ENCODE results near the gene ZDHHC11.
"Not testable (repeated sequence)": the region's sequence is repeated elsewhere in the genome, so short reads cannot be mapped to it uniquely, and the experiment has no call there.

DNA sequence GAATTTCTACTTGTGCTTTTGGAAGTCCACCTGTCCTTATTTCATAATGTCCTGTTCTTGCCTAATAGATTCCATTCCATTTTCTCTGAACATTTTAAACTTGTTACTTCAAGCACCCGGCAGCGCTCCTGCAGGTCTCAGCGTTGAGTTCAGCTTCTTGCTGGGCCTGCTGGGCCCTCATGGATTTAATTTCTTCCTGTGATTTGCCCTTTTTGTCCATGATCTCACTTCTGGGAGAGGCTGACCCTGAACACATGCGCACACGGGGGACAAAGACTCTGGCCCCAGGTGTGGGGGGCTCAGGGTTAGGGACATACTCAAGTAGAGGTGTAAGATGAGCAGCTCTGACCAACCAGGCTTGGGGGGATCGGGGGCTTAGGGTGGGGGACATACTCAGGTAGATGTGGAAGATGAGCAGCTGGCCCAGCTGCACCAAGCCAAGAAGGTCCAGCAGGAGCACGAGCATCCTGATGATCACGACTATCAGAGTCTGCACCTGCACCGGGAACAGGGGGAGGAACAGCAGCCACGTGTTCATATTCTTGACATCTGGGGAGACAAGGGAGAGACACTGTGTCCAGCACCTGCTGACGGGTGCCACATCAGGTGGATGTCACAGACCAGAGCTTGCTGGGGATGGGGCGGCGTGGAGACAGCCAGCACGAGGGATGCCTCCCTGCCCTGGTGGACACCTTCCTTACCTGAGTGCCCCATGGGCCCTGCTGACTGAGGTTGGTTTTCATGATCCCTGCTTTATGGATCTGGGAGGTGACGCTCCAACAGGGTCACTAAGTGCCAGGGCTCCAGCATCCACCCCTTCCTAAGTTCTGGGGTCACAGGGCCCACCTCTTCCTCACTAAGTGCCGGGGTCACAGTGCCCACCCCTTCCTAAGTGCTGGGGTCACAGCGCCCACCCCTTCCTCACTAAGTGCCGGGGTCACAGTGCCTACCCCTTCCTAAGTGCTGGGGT is 102.5 kb downstream of the ZDHHC11 start:
- TF ChIP-seq, protein P1, sequence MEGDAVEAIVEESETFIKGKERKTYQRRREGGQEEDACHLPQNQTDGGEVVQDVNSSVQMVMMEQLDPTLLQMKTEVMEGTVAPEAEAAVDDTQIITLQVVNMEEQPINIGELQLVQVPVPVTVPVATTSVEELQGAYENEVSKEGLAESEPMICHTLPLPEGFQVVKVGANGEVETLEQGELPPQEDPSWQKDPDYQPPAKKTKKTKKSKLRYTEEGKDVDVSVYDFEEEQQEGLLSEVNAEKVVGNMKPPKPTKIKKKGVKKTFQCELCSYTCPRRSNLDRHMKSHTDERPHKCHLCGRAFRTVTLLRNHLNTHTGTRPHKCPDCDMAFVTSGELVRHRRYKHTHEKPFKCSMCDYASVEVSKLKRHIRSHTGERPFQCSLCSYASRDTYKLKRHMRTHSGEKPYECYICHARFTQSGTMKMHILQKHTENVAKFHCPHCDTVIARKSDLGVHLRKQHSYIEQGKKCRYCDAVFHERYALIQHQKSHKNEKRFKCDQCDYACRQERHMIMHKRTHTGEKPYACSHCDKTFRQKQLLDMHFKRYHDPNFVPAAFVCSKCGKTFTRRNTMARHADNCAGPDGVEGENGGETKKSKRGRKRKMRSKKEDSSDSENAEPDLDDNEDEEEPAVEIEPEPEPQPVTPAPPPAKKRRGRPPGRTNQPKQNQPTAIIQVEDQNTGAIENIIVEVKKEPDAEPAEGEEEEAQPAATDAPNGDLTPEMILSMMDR (IDR thresholded peaks at IDR 0.05) = not testable (repeated sequence)
- not testable (repeated sequence) for TF ChIP-seq POLR2A (IDR thresholded peaks at IDR 0.05)

Data from esophagus squamous epithelium (tissue), 4 donors.